GF-D8 (cell line): ENCODE data around the gene TRAPPC2.
"Not testable (repeated sequence)": the region's sequence is repeated elsewhere in the genome, so short reads cannot be mapped to it uniquely, and the experiment has no call there.

Experiments used
- DNase-seq: peaks from one replicate; lab custom pipeline; 2025; lab: John Stamatoyannopoulos, UW

TRAPPC2 gene

GRCh38 chrX:13747836-13748235, 13.4 kb upstream of the TRAPPC2 start:
- DNase-seq: no peak

- DNase-seq: no peak
Observed at GRCh38 chrX:13742397-13743176, 8.2 kb upstream of the TRAPPC2 start.

GRCh38 chrX:13741695-13742094, 7.3 kb upstream of the TRAPPC2 start:
- no peak for DNase-seq

- no peak for DNase-seq
Observed at GRCh38 chrX:13733506-13733905, 914 bp downstream of the TRAPPC2 start.

- DNase-seq: no peak
Observed at GRCh38 chrX:13732246-13733067, 2.0 kb downstream of the TRAPPC2 start.

- DNase-seq: not testable (repeated sequence)
Observed at GRCh38 chrX:13730523-13730922, 3.9 kb downstream of the TRAPPC2 start.

- not testable (repeated sequence) for DNase-seq
Observed at GRCh38 chrX:13726583-13726982, 7.8 kb downstream of the TRAPPC2 start.

GRCh38 chrX:13724878-13725277, 9.5 kb downstream of the TRAPPC2 start:
- not testable (repeated sequence) for DNase-seq

- no peak for DNase-seq
Observed at GRCh38 chrX:13721819-13722519, 12.5 kb downstream of the TRAPPC2 start.

- no peak for DNase-seq
Observed at GRCh38 chrX:13721371-13721770, 13.0 kb downstream of the TRAPPC2 start.

- no peak for DNase-seq
Observed at GRCh38 chrX:13719192-13719856, 15.1 kb downstream of the TRAPPC2 start.

- DNase-seq: no peak
Observed at GRCh38 chrX:13717700-13718472, 16.5 kb downstream of the TRAPPC2 start.

GRCh38 chrX:13716905-13717304, 17.5 kb downstream of the TRAPPC2 start:
- DNase-seq: no peak

- DNase-seq: no peak
Observed at GRCh38 chrX:13716455-13716854, 18.0 kb downstream of the TRAPPC2 start.

- DNase-seq: no peak
Observed at GRCh38 chrX:13711141-13711540, 23.3 kb downstream of the TRAPPC2 start.

GRCh38 chrX:13703589-13703988, 30.8 kb downstream of the TRAPPC2 start:
- no peak for DNase-seq

GRCh38 chrX:13703135-13703534, 31.3 kb downstream of the TRAPPC2 start:
- DNase-seq: no peak

GRCh38 chrX:13702111-13702789, 32.2 kb downstream of the TRAPPC2 start:
- DNase-seq: no peak

GRCh38 chrX:13700380-13700779, 34.0 kb downstream of the TRAPPC2 start:
- DNase-seq: no peak

- no peak for DNase-seq
Observed at GRCh38 chrX:13699183-13699826, 35.1 kb downstream of the TRAPPC2 start.
